DMS 273 (cell line): Measurements from ENCODE around the gene IMMP2L.
"Not testable (repeated sequence)": the region's sequence is repeated elsewhere in the genome, so short reads cannot be mapped to it uniquely, and the experiment has no call there.

Source experiments
- DNase-seq: peaks from one replicate; lab custom pipeline; 2025; ENCODE audit not compliant: unreplicated experiment; lab: John Stamatoyannopoulos, UW

The IMMP2L gene

GRCh38 chr7:111465774-111466173, 96.5 kb downstream of the IMMP2L start:
- not testable (repeated sequence) for DNase-seq

GRCh38 chr7:111460695-111461094, 101.6 kb downstream of the IMMP2L start:
- no peak for DNase-seq

GRCh38 chr7:111459757-111460280, 102.5 kb downstream of the IMMP2L start:
- DNase-seq: no peak

- no peak for DNase-seq
Observed at GRCh38 chr7:111459065-111459756, 103.1 kb downstream of the IMMP2L start.

- not testable (repeated sequence) for DNase-seq
Observed at GRCh38 chr7:111450705-111451104, 111.6 kb downstream of the IMMP2L start.

GRCh38 chr7:111447502-111447901, 114.8 kb downstream of the IMMP2L start:
- not testable (repeated sequence) for DNase-seq

GRCh38 chr7:111439977-111440376, 122.3 kb downstream of the IMMP2L start:
- DNase-seq: no peak

GRCh38 chr7:111438369-111439289, 123.7 kb downstream of the IMMP2L start:
- no peak for DNase-seq

- DNase-seq: no peak
Observed at GRCh38 chr7:111437736-111438135, 124.6 kb downstream of the IMMP2L start.

GRCh38 chr7:111436608-111437007, 125.7 kb downstream of the IMMP2L start:
- DNase-seq: peak; percentile 14

- DNase-seq: no peak
Observed at GRCh38 chr7:111433426-111433825, 128.9 kb downstream of the IMMP2L start.

GRCh38 chr7:111429781-111430180, 132.5 kb downstream of the IMMP2L start:
- no peak for DNase-seq

GRCh38 chr7:111424768-111425167, 137.5 kb downstream of the IMMP2L start:
- DNase-seq: peak; percentile 17

- no peak for DNase-seq
Observed at GRCh38 chr7:111414374-111414773, 147.9 kb downstream of the IMMP2L start.

GRCh38 chr7:111413739-111414138, 148.6 kb downstream of the IMMP2L start:
- DNase-seq: no peak

GRCh38 chr7:111410899-111411298, 151.4 kb downstream of the IMMP2L start:
- no peak for DNase-seq

GRCh38 chr7:111409714-111410422, 152.4 kb downstream of the IMMP2L start:
- no peak for DNase-seq

GRCh38 chr7:111408724-111409123, 153.6 kb downstream of the IMMP2L start:
- no peak for DNase-seq

GRCh38 chr7:111407258-111407657, 155.0 kb downstream of the IMMP2L start:
- DNase-seq: no peak

GRCh38 chr7:111405621-111406020, 156.7 kb downstream of the IMMP2L start:
- no peak for DNase-seq

- DNase-seq: no peak
Observed at GRCh38 chr7:111401516-111401915, 160.8 kb downstream of the IMMP2L start.
